GM13977 (cell line): ENCODE measurements around the gene MSX1.

Experiments used
- DNase-seq: peaks from one replicate; pipeline ENCODE4 v3.0.0; 2012; ENCODE audit warnings: low spot score
- in situ Hi-C: fragments of 300-500 bp; cut with MboI; formaldehyde crosslinking; loops from one replicate; pipeline ENCODE4 v1.12.0; 2022; ENCODE audit warnings: low sequenced_read_pairs, low pct_unique_long_range_greater_than_20kb, mixed read lengths, inconsistent platforms; ENCODE audit not compliant: unreplicated experiment
- TF ChIP-seq, protein P1 (sequence below): IDR thresholded peaks from 2 replicates; pipeline ENCODE4 v1.5.1; 2012; ENCODE audit warnings: mild to moderate bottlenecking, control low read depth; ENCODE audit not compliant: insufficient read depth; ENCODE audit errors: extremely low read depth, missing control alignments

Gene MSX1

GRCh38 chr4:4913147-4913561 lies 53.7 kb downstream of the MSX1 start:
- in situ Hi-C loops: no loop called here
- TF ChIP-seq, protein P1, sequence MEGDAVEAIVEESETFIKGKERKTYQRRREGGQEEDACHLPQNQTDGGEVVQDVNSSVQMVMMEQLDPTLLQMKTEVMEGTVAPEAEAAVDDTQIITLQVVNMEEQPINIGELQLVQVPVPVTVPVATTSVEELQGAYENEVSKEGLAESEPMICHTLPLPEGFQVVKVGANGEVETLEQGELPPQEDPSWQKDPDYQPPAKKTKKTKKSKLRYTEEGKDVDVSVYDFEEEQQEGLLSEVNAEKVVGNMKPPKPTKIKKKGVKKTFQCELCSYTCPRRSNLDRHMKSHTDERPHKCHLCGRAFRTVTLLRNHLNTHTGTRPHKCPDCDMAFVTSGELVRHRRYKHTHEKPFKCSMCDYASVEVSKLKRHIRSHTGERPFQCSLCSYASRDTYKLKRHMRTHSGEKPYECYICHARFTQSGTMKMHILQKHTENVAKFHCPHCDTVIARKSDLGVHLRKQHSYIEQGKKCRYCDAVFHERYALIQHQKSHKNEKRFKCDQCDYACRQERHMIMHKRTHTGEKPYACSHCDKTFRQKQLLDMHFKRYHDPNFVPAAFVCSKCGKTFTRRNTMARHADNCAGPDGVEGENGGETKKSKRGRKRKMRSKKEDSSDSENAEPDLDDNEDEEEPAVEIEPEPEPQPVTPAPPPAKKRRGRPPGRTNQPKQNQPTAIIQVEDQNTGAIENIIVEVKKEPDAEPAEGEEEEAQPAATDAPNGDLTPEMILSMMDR: no peak
- no peak for DNase-seq
